GM12878 (cell line): Measurements from ENCODE around the gene DNAJB8. TPM values are rescaled to one million over a fixed set of nuclear protein-coding genes. Genes with fewer than 3 reads are reported as not detected.

Experiments
- CBX3 ChIP-seq: fragments of 200-600 bp; sonication (generic); IDR thresholded peaks from 2 replicates; pipeline ENCODE4 v1.6.1; 2016; ENCODE audit warnings: low read depth, borderline replicate concordance
- NFXL1 ChIP-seq: fragments of 450-650 bp; IDR thresholded peaks from 2 replicates; pipeline ENCODE4 v1.6.1; 2017; ENCODE audit warnings: antibody characterized with exemption, mild to moderate bottlenecking, borderline replicate concordance
- polyA plus RNA-seq, 11 experiments: library from polyadenylated mRNA; depleted of rRNA in 4 of 11; unstranded in 6 of 11; stranded (reverse) in 5 of 11; fragments of >200 nt; fragmentation: Nextera tagmentation in 4 of 11; fragmentation: Illumina TruSeq in 1 of 11; extraction: Ambion mirVana in 4 of 11; extraction: Trizol in 1 of 11; gene quantifications; 1 replicate in 1 of 11; 2 replicates in 10 of 11; pipeline versions ENCODE4 v1.2.1 to v1.2.3, GENCODE V29; 2011 to 2016; ENCODE audit warnings: inconsistent platforms in 2 of 11, missing spikeins in 2 of 11, low read depth in 1 of 11
- total RNA-seq, 4 experiments: library from RNA; depleted of rRNA in 3 of 4; stranded (reverse); fragments of >200 nt in 3 of 4; fragmentation: Illumina TruSeq in 1 of 4; extraction: Trizol in 1 of 4; gene quantifications; 2 replicates each; pipeline versions ENCODE4 v1.2.1 to v1.2.3, GENCODE V29; 2013 to 2021

The DNAJB8 gene
- total and polyA plus RNA-seq, 10 of the 15 experiments (the other 5 are each of a cell fraction or from before 2014, with no cell fraction given): not detected

DNA sequence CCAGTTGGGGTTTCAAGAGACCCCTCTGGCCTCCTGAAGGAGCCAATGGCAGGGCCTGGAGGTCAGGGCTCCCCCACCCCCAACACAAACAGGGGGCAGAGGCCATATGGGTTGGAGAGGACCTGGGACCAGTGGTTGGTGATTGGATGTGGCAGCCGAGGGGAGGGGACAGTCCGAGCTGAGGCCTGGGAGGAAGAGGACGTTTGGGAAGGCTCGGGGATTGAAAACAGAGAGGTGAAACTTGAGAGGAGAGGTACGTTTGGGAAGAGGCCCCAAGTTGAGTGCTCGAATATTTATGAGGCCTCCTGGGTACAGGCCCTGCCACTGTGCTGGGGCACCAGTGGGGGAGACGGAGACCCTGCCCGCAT lies 53.7 kb downstream of the DNAJB8 start (continued):
- TF ChIP-seq CBX3: no peak
- no peak for TF ChIP-seq NFXL1

Other genes starting within 250 kb of the DNAJB8 start
- gene GATA2, start 26.3 kb upstream of the DNAJB8 start, total RNA-seq (2014; rRNA removed): not detected in 2 replicates
- gene GATA2, start 26.3 kb upstream of the DNAJB8 start, total RNA-seq (2014; rRNA removed; fragmentation: Illumina TruSeq; extraction: Trizol): not detected in 2 replicates
- gene GATA2, start 26.3 kb upstream of the DNAJB8 start, total RNA-seq (2021): 0.13 and 0.56 TPM in 2 replicates
- gene GATA2, start 26.3 kb upstream of the DNAJB8 start, polyA plus RNA-seq (2011; rRNA removed): not detected in 2 replicates
- not detected in 2 replicates for gene GATA2, start 26.3 kb upstream of the DNAJB8 start, polyA plus RNA-seq (2014; fragmentation: Illumina TruSeq; extraction: Trizol)
- gene GATA2, start 26.3 kb upstream of the DNAJB8 start, polyA plus RNA-seq (2014; fragmentation: Nextera tagmentation; extraction: Ambion mirVana): not detected
- gene GATA2, start 26.3 kb upstream of the DNAJB8 start, polyA plus RNA-seq (2014; rRNA removed): not detected in 2 replicates
- not detected for gene GATA2, start 26.3 kb upstream of the DNAJB8 start, polyA plus RNA-seq (2016; fragmentation: Nextera tagmentation; extraction: Ambion mirVana)
- 223 and 227 TPM in 2 replicates for gene RPN1, start 183.9 kb upstream of the DNAJB8 start, total RNA-seq (2014; rRNA removed)
- 153 and 162 TPM in 2 replicates for gene RPN1, start 183.9 kb upstream of the DNAJB8 start, total RNA-seq (2014; rRNA removed; fragmentation: Illumina TruSeq; extraction: Trizol)
- 147 and 150 TPM in 2 replicates for gene RPN1, start 183.9 kb upstream of the DNAJB8 start, total RNA-seq (2021)
- gene RPN1, start 183.9 kb upstream of the DNAJB8 start, polyA plus RNA-seq (2011; rRNA removed): 231 and 241 TPM in 2 replicates
- gene RPN1, start 183.9 kb upstream of the DNAJB8 start, polyA plus RNA-seq (2014; fragmentation: Illumina TruSeq; extraction: Trizol): 136 and 142 TPM in 2 replicates
- gene RPN1, start 183.9 kb upstream of the DNAJB8 start, polyA plus RNA-seq (2014; fragmentation: Nextera tagmentation; extraction: Ambion mirVana): 10 to 100 TPM; 56.1 to 58.3 TPM
- 146 and 152 TPM in 2 replicates for gene RPN1, start 183.9 kb upstream of the DNAJB8 start, polyA plus RNA-seq (2014; rRNA removed)
- gene RPN1, start 183.9 kb upstream of the DNAJB8 start, polyA plus RNA-seq (2016; fragmentation: Nextera tagmentation; extraction: Ambion mirVana): 100 to 1,000 TPM; 260 to 266 TPM